Stimulated activated CD4-positive, alpha-beta T cell treated with anti-CD3 and anti-CD28 coated beads, TNF-alpha, amount 100 ng/mL, for 24 hours (primary cell): Measurements from ENCODE around the gene IFIT1.
"Not testable (repeated sequence)": the region's sequence is repeated elsewhere in the genome, so short reads cannot be mapped to it uniquely, and the experiment has no call there.

ENCODE experiments used
- DNase-seq, 3 experiments: peaks; one replicate each; pipeline ENCODE4 v3.0.0-alpha.2; 2020; ENCODE audit warnings: low read depth in 3 of 3

Gene IFIT1

GRCh38 chr10:89440226-89441009 is 48.0 kb downstream of the IFIT1 start:
- no peak for DNase-seq

GRCh38 chr10:89442289-89442688 is 49.9 kb downstream of the IFIT1 start:
- no peak for DNase-seq

GRCh38 chr10:89444819-89445218 is 52.4 kb downstream of the IFIT1 start:
- not testable (repeated sequence) for DNase-seq

DNA sequence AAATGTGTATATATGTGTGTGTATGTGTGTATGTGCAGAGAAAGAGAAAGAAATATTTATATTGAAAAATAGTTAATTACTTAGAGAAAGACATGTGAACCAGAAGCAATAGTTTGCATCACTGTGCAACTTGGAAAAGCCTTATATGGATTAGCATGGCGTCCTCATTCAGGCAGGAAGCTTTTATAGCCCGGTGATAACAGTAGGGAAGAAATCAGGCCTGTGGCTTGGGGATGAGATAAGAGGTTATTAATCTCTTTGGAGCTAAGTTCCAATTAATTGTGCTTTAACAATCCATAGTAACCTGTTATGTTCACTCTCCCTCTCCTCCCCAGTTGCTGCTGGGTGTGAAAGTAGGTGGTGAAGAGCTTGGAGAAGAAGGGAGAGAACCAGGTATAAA is 58.5 kb downstream of the IFIT1 start:
- no peak for DNase-seq

- no peak for DNase-seq
Observed at GRCh38 chr10:89452193-89452592, 59.8 kb downstream of the IFIT1 start.

DNA sequence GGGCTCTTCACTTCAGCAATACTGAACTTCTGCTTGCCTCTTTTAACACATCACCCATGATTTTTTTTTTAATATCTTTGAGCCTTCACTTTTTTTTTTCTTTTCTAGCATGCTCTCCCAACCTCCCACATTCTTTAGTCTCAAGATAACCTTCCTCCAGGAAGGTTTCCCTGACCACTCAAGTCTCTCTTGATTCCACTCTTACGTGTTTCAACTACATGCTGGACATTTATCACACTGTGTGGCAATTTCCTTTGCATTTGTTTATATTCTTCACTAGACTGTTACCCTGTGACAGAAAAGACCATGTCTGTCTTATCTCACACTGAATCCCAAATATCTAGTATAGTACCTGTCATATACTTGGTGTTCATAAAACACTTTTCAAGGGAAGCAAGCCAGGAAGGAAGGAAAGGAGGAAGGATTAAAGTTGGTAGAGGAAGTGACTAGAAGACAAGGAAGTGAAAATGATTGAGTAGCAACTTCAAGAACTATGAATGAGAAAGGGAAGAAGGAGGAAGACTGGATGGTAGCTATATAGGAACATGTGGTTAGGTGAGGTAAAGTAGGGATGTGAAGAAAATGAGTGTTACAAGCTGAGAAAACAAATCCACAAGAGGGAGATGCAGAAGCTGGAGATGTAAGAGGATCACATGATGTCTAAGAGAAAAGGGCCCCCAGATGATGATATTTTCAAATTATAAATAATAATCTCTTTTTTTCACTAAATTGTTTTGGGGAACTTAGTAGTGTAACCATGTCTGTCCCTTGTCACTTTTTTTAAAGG is 62.3 kb downstream of the IFIT1 start:
- DNase-seq = no peak
